CD4-positive, alpha-beta T cell treated with Interferon gamma for 1 hour (primary cell): ENCODE results near the gene DNMT3B.

Source experiments
- DNase-seq: peaks from one replicate; pipeline ENCODE4 v3.0.0-alpha.2; 2020

DNMT3B gene

GRCh38 chr20:32828029-32828680, 66.0 kb downstream of the DNMT3B start:
- DNase-seq = no peak

- no peak for DNase-seq
Measured at GRCh38 chr20:32829311-32830005, 67.3 kb downstream of the DNMT3B start.

DNA sequence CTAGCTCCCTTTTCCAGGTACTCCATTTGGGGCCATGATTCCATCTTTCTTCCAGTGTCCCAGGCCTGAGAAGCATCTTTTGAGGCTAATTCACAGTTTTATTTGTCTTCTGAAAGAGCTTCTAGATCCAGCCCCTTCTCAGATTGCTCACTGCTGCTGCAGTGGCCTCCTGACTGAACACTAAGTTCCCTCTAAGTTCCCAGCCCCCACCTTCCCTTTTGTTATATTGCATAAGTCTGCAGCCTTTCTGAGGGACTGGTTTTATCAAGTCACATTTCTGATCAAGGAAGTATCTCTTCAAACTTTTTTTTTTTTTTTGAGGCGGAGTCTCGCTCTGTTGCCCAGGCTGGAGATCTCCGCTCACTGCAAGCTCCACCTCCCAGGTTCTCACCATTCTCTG, 68.3 kb downstream of the DNMT3B start:
- DNase-seq = peak; percentile 37

DNA sequence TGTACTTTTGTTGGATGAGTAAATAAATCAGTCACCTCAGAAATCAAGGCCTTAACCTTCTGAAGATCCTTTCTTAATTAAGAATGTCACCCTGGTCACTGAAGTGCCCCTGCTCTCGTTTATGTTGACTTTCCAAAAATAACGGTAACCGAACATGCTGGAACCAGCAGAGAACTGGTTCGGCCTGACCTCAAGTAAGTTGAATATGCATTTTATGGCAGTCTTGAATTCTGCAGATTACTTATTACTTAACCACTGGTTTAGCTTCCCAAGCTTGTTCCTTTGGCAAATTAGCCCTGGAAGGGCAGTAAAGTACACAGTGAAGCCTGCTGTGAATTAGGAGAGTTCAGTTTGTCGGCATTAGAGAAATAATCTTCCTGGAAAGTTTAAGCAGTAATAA, 69.8 kb downstream of the DNMT3B start:
- no peak for DNase-seq

GRCh38 chr20:32832664-32833063, 70.5 kb downstream of the DNMT3B start:
- peak; percentile 38 for DNase-seq

DNA sequence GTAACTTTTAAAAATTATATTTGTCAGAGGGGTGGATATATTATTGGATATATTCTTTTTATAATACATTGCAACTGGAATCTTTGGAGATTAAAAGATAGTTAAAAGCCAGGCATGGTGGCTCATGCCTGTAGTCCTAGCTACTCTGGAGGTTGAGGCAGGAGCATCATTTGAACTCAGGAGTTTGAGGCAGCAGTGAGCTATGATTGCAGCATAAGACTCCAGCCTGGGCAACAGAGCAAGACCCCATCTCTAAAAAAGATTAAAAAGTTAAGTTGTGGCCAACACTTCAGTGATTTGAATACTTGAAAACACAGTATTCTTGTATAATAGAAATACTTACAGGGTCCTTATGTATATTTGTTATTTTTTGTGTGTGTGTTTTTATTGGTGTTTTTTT, 72.8 kb downstream of the DNMT3B start:
- no peak for DNase-seq

- no peak for DNase-seq
Measured at GRCh38 chr20:32837157-32837556, 75.0 kb downstream of the DNMT3B start.

- DNase-seq = no peak
Measured at GRCh38 chr20:32839227-32839981, 77.2 kb downstream of the DNMT3B start.

GRCh38 chr20:32839982-32840285, 77.7 kb downstream of the DNMT3B start:
- DNase-seq = no peak

DNA sequence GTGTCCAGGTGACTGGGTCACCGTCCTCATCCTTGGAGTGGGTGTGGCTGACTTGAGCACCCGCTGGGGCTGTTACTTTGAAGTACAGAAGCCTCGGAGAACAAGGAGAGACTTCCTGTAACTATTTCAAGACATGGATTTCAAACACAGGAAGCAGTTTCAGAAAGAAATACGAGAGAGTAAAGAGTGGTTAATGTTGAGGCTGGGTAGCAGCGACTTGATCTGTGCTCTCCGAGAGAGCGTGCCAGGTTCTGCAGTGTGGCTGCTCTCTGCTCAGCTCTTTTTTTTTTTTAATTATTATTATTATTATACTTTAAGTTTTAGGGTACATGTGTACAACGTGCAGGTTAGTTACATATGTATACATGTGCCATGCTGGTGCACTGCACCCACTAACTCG, 79.0 kb downstream of the DNMT3B start:
- no peak for DNase-seq

- no peak for DNase-seq
Measured at GRCh38 chr20:32841632-32842031, 79.4 kb downstream of the DNMT3B start.

- DNase-seq = no peak
Measured at GRCh38 chr20:32842688-32843524, 80.7 kb downstream of the DNMT3B start.

GRCh38 chr20:32845786-32846185, 83.6 kb downstream of the DNMT3B start:
- no peak for DNase-seq

DNA sequence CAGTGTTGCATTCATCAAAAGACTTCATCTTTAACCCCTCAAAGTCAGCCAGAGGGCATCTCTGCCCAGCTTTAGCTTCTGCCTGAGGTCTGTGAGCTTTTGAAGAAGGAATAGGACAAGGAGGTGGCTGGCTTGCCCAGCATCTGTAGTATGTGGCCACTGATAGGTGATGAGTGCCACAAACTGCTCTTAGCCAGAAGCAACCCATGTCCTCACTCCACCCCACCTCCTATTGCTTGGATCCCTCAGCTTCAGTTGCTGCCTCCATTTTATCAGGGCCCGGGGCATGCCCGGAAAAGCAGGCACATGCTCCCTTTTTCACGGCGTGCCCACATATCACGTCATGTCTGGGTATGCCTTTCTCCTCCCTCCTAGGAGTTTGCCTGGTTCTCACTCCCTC, 84.7 kb downstream of the DNMT3B start:
- DNase-seq = no peak

DNA sequence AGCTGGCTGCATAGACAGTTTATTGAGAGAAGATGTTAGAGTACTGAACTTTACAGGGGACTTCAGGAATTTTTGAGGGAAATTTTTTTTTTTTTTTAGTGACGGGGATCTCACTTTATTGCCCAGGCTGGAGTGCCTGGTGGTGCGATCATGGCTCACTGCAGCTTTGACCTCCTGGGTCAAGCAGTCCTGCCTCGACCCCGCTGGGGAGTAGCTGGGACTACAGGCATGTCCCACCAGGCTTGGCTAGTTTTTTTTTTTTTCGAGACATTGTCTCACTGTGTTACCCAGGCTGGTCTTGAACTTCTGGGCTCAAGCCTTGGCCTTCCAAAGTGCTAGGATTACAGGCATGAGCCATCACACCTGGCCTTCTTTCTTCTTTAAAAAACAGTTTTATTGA, 85.8 kb downstream of the DNMT3B start:
- no peak for DNase-seq

GRCh38 chr20:32848846-32849245, 86.7 kb downstream of the DNMT3B start:
- DNase-seq = no peak

DNA sequence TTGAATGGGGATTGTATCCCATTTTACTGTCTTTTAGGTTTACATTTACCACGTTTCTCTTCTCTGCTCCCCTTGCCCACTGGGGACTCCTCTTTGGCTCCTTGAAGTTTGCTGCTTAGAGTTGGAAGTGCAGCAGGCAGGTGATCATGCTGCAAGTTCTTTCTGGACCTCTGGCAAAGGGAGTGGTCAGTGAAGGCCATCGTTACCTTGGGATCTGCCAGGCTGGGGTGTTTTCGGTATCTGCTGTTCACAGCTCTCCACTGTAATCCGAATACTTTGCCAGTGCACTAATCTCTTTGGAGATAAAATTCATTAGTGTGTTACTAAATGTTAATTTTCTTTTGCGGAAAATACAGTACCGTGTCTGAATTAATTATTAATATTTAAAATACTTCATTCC, 87.4 kb downstream of the DNMT3B start:
- DNase-seq = no peak

GRCh38 chr20:32855387-32855786, 93.2 kb downstream of the DNMT3B start:
- no peak for DNase-seq

GRCh38 chr20:32858189-32858588, 96.0 kb downstream of the DNMT3B start:
- DNase-seq = no peak
